Measurements from ENCODE around the gene MMP21. TPM values are rescaled to one million over a fixed set of nuclear protein-coding genes. Genes with fewer than 3 reads are reported as not detected.

Gene MMP21
- not detected for total RNA-seq
- long read RNA-seq, partial matches to known transcripts, result 0 of 1 reads
- long read RNA-seq, other reads (novel, unspliced or antisense), result 1 of 1 reads

GRCh38 chr10:125775491-125776106, at the start of gene MMP21:
TSS of gene MMP21 (minus strand) at chr10:125775821. CDS start at chr10:125775821, 0 bp downstream.
- no peak for ATAC-seq (ENCODE audit: poor library complexity)
- DNase-seq, result no peak
- intact Hi-C loops (cut with DNase I), result no loop called here

- no peak for ATAC-seq (ENCODE audit: poor library complexity)
- DNase-seq, result no peak
- intact Hi-C loops (cut with DNase I), result loop anchor here (10.0 kb wide), 1 partner anchor 90 kb away; no protein-coding TSS in a partner anchor
These were observed 49.1 kb upstream of the MMP21 start for GRCh38 chr10:125824736-125825135.

- no peak for DNase-seq
- no peak for ATAC-seq (ENCODE audit: poor library complexity)
- intact Hi-C loops (cut with DNase I), result loop anchor here (10.0 kb wide), 1 partner anchor 89 kb away; no protein-coding TSS in a partner anchor
These were observed 48.1 kb upstream of the MMP21 start for GRCh38 chr10:125823663-125824251.

GRCh38 chr10:125822878-125823662, 47.4 kb upstream of the MMP21 start, which contains the start of the genes BCCIP and UROS:
TSS of gene BCCIP (plus strand) at chr10:125823546. CDS start at chr10:125823558, 12 bp downstream.
TSS of gene UROS (minus strand) at chr10:125823258. CDS start at chr10:125816499, 6,759 bp downstream.
- ATAC-seq (ENCODE audit: poor library complexity) (peak; percentile 98), DNase-seq (peak; percentile 96)
- intact Hi-C loops (cut with DNase I), result loop anchor here (10.0 kb wide), 1 partner anchor 88 kb away; no protein-coding TSS in a partner anchor

GRCh38 chr10:125820701-125821100, 45.1 kb upstream of the MMP21 start:
- intact Hi-C loops (cut with DNase I), result loop anchor here (10.0 kb wide), 1 partner anchor 86 kb away; no protein-coding TSS in a partner anchor
- ATAC-seq (ENCODE audit: poor library complexity) (no peak), DNase-seq (no peak)

GRCh38 chr10:125817337-125817946, 41.8 kb upstream of the MMP21 start:
- intact Hi-C loops (cut with DNase I), result no loop called here
- ATAC-seq (ENCODE audit: poor library complexity) (no peak), DNase-seq (no peak)

- ATAC-seq (ENCODE audit: poor library complexity) (no peak), DNase-seq (no peak)
- intact Hi-C loops (cut with DNase I), result no loop called here
These were observed 40.9 kb upstream of the MMP21 start for GRCh38 chr10:125816548-125816947.

GRCh38 chr10:125815764-125816163, 40.1 kb upstream of the MMP21 start:
- no peak for DNase-seq
- ATAC-seq (ENCODE audit: poor library complexity), result no peak
- intact Hi-C loops (cut with DNase I), result no loop called here

- ATAC-seq (ENCODE audit: poor library complexity), result no peak
- intact Hi-C loops (cut with DNase I), result no loop called here
- DNase-seq, result no peak
These were observed 36.6 kb upstream of the MMP21 start for GRCh38 chr10:125812128-125812750.

GRCh38 chr10:125811251-125811650, 35.6 kb upstream of the MMP21 start:
- intact Hi-C loops (cut with DNase I), result no loop called here
- DNase-seq (no peak), ATAC-seq (ENCODE audit: poor library complexity) (no peak)

GRCh38 chr10:125808047-125808446, 32.4 kb upstream of the MMP21 start:
- intact Hi-C loops (cut with DNase I), result no loop called here
- DNase-seq, result no peak

GRCh38 chr10:125802739-125803138, 27.1 kb upstream of the MMP21 start:
- ATAC-seq (ENCODE audit: poor library complexity) (no peak), DNase-seq (no peak)
- intact Hi-C loops (cut with DNase I), result no loop called here

More at GRCh38 chr10:125808047-125808446, 32.4 kb upstream of the MMP21 start:
- no peak for ATAC-seq (ENCODE audit: poor library complexity)

GRCh38 chr10:125802131-125802530, 26.5 kb upstream of the MMP21 start:
- intact Hi-C loops (cut with DNase I), result no loop called here
- DNase-seq (no peak), ATAC-seq (ENCODE audit: poor library complexity) (no peak)

- ATAC-seq (ENCODE audit: poor library complexity) (no peak), DNase-seq (no peak)
- intact Hi-C loops (cut with DNase I), result no loop called here
These were observed 26.0 kb upstream of the MMP21 start for GRCh38 chr10:125801574-125801973.

- no peak for ATAC-seq (ENCODE audit: poor library complexity)
- intact Hi-C loops (cut with DNase I), result no loop called here
- no peak for DNase-seq
These were observed 24.0 kb upstream of the MMP21 start for GRCh38 chr10:125799451-125800182.

GRCh38 chr10:125797994-125798662, 22.5 kb upstream of the MMP21 start:
- ATAC-seq (ENCODE audit: poor library complexity), result no peak
- no peak for DNase-seq
- intact Hi-C loops (cut with DNase I), result no loop called here

GRCh38 chr10:125797424-125797823, 21.8 kb upstream of the MMP21 start:
- no peak for ATAC-seq (ENCODE audit: poor library complexity)
- intact Hi-C loops (cut with DNase I), result no loop called here

More at GRCh38 chr10:125797424-125797823, 21.8 kb upstream of the MMP21 start:
- DNase-seq, result no peak

Data from Right ventricle myocardium superior (tissue), 1 donor.